NK-92 treated with Interleukin-12 subunit alpha and Interleukin-12 subunit beta, amount 100 ng/mL, for 24 hours (cell line): ENCODE results near the gene CANT1.

ENCODE experiments used
- DNase-seq: peaks from one replicate; lab custom pipeline; 2025; lab: John Stamatoyannopoulos, UW

CANT1 gene

DNA sequence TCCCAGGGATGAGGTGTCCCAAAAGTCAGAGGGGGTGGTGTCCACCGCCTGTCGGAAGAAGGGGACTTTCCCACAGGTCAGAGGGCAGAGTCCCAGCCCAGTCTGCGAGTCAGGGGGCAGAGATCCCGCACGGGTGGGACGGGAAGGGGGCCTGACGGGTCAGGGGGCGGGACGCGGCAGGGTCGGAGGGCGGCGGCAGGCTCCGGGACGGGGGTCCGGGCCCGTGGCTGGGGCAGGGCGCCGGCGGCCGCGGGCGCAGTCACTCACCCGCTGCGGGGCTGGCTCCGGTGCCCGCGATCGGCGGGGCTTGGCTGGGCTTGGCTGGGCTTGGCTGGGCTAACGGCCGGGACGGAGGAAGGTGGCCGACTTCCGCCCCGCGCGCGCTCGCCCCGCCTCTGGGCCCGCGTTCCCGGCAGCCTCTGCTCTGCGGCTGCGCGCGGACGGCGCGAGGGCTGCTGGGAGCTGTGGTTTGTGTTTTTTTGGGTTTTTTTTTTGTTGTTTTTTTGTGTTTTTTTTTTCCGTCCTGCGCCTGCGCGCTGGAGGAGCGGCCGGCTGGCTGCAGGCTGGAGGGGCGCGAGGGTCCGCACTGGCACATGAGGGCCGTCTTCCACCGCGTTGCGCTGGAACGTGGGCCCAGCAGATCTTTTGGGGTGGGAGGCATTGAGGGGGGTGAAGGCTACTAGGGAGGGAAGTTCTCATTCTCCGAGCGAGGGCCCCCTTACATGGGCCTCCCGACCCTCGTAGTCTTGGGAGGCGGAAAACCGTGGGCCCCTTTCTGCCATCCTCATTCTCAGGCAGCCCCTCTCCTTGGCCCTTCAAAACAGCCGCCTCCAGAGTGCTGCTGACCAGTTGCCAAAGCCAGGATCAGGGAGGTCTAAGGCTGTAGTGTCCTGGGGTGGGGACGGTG is at the start of gene CANT1:
TSS of gene CANT1 (minus strand) at position 368 of the 907 bp plus-strand sequence. CDS start 12,142 bp downstream, outside the sequence.
- peak; percentile 66 for DNase-seq

DNA sequence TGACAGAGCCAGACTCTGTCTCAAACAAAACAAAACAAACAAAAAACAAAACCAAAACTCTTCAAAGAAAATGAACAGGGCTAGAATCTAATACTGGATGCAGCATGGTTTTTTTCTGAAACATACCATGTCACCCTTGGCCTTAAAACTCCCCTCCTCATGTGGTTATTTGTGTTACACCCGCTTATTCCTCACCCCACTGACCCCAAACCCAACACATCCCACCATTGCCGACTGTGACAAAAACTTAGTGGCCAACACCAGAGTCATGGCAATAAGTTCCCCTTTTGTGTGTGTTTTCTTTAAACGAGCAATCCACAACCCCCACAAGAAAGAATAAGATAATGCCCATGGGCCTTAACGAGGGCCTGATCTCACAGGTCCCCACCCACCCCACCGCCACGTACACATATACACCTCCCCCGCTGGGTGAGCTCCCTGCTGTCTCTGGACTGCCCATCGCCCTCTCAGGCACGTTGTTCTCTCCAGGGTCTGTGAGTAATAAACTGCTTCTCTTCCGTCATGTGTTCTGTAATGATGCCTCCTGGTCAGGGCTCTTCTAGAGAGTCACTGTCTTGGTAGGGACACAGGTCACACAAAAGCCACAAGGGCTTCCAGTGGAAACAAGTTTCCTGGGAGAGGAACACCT is 48.3 kb upstream of the CANT1 start:
- DNase-seq: no peak

DNA sequence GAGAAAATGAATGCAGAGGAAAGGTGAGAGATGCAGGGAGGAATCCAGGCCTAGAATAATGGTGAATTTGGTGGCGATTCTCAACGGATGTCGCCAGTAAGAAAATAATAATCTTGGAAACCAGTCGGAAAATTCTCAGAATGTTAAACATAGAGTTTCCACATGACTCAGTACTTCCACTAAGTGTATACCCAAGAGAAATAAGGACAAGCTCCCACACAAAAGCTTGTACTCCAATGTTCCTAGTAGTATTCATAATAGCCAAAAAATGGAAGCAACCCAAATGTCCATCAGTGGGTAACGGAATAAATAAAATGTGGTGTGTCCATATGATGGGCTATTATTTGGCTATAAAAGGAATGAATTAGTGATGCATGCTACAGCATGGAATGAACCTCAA is 45.6 kb upstream of the CANT1 start:
- no peak for DNase-seq

DNA sequence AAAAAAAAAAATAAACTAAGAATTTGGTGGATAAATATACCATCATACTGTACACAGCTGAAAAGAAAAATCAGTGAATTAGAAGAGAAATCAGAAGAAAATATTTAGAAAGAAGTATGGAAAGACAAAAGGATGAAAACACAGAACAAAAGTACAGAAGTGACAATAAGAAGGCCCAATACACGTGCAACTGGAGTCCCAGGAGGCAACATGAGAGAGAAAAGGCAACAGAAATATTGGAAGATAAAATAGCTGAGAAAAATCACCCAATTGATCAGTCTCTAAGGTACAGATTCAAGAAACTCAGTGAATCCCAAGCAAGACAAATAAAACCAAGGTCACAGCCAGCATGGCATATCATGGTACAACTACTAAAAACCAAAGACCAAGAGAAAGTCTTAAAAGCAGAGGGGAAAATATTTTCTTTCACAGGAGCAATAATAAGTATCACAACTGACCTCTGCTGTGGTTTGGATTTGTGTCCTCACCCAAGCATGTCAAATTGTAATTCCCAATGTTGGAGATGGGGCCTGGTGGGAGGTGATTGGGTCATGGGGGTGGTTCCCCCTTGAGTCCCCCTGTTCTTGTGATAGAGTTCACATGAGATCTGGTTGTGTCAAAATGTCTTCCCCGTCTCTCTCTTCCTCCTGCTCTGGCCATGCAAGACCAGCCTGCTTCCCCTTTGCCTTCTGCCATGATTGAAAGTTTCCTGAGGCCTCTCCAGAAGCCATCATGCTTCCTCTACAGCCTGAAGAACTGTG is 44.8 kb upstream of the CANT1 start:
- DNase-seq: no peak

DNA sequence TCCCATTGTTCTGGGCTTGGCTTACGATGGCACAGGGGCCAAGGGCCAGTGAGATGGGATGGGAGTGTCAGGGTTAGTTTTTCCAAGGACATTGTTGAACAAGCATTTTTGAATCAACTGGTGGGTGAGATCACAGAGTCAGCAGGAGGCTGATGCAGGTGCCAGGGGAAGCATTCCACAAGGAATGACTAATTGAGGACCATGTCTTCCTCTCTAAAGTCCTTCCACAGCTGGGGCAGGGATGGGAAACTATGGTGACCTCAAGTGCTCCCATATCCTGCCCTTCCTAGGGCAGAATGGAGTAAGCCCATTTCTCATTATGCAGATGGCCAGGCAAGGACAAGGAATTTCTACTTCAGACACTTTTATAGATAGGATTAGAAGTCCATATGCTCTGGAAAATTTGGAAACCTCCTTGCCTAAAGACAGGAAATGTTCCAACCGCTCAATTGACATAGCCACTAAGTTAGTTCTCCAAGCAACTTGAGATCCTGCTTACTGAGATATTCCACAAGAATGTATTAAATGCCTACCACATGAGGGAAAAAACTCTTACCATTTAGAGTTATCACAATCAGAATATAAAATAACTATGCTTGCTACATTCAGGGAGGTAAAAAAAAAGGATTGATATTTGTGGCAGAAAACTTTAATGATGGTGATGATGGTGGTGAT is 43.8 kb upstream of the CANT1 start:
- DNase-seq: no peak

DNA sequence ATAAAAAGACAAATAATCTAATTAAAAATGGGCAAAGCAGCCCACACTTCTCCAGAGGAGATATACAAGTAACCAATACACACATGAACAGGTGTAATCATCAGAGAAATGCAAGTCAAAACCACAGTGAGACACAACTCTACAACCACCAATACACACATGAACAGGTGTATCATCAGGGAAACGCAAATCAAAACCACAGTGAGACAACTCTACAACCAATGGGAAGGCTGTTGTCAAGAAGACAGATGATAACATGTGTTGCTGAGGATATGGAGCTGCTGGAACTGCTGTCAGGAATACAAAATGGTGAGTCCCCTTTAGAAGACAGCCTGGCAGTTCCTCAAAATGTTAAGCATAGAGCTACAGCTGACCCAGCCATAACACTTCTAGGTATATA is 42.6 kb upstream of the CANT1 start:
- no peak for DNase-seq

DNA sequence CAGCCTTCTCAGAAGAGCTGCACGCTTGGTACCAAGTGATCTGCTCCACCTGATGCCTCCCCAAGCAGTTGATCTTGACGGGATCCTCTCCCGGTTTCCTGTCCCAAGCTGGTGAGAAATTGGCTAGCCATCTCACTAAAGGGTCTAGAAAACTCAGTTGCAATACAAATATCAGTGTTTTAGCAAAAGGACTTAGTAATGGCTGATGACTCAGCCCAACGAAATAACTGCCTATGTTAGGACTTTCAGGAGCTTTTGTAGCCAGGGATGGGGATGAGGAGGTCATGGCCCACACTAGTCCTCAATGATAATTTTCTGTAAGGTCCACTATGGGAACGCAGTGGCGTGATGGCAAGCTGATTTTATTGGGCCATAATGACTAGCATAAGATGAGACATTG is 41.7 kb upstream of the CANT1 start:
- no peak for DNase-seq

DNA sequence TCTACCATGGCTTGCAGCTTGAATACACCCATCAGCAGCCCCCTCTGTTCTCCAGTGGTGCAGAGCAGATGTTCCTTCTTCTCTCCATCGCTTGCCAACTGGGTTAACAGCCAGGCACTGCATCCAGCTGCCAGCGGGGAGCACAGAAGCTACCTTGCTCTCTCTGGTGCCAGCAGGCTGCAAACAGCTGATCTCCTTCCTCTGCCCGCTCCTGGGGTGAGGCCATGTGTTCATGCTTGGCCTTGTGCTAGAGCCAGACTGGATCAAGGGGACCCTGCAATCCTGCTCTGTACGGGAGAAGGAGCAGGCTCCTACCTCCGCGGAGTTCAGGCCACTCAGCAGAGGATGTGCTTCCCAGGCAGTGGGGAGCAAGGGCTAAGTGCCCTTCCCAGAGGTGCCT is 41.0 kb upstream of the CANT1 start:
- DNase-seq: no peak

DNA sequence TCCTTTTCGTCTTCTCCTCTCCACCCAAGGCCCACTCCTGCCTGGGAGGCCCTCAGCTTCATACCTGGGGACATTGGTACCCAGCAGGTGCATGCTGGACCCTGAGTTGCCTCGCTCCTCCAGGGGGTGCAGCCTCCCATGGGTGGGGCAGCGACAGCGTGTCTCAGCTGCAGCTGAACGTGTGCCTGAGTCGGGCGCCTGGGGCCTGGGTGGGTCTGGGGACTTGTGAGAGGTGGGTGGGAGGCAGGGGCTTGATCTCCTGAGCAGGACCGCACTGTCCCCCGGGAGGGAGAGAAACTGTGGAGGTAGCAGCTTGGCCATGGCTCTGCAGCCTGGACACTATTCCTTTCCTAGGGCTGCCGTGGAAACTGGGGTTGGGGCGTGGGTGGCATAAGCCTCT is 40.3 kb upstream of the CANT1 start:
- no peak for DNase-seq

DNA sequence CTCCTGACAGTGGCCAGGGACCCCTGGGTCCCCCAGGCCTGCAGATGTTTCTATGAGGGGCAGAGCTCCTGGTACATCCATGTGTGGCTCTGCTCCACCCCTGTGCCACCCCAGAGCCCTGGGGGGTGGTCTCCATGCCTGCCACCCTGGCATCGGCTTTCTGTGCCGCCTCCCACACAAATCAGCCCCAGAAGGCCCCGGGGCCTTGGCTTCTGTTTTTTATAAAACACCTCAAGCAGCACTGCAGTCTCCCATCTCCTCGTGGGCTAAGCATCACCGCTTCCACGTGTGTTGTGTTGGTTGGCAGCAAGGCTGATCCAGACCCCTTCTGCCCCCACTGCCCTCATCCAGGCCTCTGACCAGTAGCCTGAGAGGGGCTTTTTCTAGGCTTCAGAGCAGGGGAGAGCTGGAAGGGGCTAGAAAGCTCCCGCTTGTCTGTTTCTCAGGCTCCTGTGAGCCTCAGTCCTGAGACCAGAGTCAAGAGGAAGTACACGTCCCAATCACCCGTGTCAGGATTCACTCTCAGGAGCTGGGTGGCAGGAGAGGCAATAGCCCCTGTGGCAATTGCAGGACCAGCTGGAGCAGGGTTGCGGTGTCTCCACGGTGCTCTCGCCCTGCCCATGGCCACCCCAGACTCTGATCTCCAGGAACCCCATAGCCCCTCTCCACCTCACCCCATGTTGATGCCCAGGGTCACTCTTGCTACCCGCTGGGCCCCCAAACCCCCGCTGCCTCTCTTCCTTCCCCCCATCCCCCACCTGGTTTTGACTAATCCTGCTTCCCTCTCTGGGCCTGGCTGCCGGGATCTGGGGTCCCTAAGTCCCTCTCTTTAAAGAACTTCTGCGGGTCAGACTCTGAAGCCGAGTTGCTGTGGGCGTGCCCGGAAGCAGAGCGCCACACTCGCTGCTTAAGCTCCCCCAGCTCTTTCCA is 39.5 kb upstream of the CANT1 start:
- DNase-seq: no peak

DNA sequence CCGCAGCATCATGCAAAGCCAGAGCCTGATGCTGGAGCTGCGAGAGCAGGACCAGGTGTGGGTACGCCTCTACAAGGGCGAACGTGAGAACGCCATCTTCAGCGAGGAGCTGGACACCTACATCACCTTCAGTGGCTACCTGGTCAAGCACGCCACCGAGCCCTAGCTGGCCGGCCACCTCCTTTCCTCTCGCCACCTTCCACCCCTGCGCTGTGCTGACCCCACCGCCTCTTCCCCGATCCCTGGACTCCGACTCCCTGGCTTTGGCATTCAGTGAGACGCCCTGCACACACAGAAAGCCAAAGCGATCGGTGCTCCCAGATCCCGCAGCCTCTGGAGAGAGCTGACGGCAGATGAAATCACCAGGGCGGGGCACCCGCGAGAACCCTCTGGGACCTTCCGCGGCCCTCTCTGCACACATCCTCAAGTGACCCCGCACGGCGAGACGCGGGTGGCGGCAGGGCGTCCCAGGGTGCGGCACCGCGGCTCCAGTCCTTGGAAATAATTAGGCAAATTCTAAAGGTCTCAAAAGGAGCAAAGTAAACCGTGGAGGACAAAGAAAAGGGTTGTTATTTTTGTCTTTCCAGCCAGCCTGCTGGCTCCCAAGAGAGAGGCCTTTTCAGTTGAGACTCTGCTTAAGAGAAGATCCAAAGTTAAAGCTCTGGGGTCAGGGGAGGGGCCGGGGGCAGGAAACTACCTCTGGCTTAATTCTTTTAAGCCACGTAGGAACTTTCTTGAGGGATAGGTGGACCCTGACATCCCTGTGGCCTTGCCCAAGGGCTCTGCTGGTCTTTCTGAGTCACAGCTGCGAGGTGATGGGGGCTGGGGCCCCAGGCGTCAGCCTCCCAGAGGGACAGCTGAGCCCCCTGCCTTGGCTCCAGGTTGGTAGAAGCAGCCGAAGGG is 38.6 kb upstream of the CANT1 start:
- DNase-seq: no peak

DNA sequence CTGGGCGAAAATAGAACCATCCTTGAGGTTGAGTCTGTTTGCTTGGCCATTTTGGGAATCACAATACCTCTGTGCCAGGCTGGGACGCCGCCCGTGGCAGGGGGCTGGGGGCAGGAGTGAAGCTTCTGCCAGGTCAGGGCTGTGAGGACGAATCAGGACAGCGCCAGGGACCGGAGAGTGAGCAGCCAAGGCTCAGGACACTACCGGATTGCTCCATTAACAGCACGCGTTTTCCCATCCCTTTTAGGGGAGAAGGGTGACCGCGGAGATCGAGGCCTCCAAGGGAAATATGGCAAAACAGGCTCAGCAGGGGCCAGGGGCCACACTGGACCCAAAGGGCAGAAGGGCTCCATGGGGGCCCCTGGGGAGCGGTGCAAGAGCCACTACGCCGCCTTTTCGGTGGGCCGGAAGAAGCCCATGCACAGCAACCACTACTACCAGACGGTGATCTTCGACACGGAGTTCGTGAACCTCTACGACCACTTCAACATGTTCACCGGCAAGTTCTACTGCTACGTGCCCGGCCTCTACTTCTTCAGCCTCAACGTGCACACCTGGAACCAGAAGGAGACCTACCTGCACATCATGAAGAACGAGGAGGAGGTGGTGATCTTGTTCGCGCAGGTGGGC is 37.8 kb upstream of the CANT1 start:
- DNase-seq: no peak

DNA sequence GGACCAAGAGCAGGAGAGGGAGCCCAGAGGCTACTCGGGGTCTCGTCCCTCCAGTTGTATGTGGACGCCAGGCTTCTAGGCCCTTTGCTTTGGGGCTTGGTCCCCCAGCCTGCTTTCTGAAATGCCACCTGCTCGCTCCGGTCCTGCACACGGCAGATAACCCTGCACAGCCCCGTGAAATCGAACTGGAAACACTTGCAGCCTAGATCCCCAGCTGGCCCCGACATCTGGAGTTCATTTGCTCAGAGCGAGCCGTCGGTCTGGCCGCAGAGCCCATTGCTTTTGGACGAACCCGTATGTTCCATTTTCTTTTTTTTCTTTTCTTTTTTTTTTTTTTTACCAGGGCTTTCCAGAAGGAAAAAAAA is 37.3 kb upstream of the CANT1 start:
- no peak for DNase-seq

DNA sequence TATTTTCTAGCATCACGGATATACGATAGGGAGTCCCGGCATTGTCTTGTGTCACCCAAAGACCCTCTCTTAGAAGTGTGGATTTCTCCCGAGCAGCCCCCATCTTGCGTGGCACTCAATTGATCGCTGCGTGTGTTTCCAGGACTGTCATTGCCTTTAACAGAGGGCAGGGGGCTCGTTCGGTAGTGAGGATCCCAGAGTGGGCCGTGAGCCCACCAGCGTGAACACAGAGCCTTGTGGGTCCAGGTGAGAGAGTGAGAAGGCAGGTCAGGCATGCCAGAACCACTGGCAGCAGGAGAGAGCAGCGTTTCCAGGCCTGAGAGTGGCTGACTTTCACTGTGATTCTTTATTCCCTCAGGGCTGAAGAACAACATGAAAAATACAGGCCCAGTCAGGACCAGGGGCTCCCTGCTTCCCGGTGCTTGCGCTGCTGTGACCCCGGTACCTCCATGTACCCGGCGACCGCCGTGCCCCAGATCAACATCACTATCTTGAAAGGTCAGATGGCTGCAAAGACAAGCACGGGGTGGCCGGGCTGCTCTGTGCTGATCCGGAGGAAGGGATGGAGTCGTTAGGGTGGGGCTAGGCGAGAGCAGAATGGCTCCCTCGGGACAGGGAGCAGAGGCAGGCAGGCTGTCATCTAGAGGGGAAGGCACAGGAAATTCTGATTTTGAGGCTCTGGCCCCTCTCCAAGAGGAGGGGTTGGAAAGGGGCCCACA is 36.8 kb upstream of the CANT1 start:
- DNase-seq: no peak

DNA sequence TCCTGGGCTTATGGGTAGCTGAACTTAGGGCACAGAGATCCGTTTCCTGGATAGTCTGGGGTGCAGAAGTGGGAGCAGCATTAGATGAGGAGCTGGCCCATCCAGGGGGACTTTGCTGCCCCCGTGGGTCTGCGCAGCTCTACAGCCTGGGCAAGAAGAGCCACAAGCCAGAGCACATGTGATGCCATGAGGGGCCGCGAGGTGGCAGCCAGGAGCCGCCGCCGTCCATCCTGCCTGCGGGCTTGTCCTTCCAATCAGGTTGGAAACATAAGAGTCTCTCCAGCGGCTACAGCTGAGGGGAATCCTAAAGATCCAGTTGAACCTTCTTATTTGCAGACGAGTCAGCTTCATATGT is 36.3 kb upstream of the CANT1 start:
- DNase-seq: peak; percentile 17

DNA sequence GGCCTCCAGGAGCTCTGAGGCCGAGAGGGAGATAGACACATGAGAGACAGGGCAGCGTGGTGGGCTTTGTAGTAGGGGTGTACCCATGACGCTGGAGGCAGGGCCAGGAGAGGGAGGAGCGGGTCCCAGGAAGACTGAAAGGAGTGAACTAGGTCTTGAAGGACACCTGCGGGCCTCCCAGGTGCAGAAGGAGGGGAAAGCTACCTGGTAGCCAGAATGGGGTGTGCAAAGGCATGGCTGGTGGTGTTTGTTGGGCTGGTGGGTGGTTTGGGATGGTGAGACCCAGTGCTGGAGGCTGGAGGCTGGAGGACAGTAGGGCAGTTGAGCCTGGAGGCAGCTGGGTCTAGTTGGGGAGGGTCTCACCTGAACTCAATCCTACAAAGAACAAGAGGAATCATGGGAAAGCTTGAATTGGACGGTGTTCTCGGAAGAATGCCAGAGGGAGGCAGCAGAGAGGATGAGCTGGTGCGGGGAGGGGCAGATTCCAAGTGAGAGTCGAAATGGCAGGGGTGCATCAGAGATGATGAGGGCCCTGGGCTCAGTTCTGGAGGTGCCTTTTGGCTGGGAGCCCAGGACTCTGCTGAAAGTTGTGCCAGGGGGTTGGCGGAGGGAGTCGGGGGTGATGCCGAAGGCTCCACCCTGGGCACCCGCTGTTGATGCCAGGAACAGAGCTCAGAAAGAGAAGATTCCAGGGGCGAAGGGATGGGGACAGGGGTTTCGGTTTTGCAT is 35.6 kb upstream of the CANT1 start:
- no peak for DNase-seq

DNA sequence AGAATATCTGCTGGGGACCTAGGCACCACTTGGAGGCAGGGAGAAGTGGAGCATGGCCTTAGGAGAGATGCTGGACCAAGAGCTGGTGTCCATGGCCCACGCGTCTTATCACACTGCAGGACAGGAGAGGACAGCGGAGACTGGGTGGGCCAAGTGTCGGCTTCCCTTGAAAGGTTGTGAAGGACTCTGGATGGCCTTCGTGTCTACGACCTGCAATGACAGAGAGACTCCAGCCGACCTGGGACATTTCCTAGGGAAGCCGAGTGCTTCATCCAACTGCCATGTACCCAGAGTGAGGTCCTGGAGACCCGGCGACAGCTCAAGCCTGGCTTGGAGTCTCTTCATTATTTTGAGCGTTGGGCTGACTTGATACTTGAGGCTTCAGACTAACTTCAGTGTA is 34.9 kb upstream of the CANT1 start:
- DNase-seq: no peak

DNA sequence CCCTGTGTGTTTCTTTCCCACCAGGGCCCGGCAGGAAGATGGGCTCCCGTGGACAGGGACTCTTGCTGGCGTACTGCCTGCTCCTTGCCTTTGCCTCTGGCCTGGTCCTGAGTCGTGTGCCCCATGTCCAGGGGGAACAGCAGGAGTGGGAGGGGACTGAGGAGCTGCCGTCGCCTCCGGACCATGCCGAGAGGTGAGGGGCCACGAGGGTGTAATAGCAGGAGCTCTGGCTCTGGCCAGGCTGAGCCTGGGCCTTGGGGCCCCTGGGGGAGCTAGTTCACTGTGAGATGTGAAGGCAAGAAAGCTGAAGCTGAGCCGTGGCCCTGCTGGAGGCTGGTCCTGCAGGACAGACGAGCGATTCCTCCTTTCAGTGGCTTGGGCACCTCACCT is 34.4 kb upstream of the CANT1 start:
- no peak for DNase-seq
